ENCODE data around the gene REXO4.

DNA sequence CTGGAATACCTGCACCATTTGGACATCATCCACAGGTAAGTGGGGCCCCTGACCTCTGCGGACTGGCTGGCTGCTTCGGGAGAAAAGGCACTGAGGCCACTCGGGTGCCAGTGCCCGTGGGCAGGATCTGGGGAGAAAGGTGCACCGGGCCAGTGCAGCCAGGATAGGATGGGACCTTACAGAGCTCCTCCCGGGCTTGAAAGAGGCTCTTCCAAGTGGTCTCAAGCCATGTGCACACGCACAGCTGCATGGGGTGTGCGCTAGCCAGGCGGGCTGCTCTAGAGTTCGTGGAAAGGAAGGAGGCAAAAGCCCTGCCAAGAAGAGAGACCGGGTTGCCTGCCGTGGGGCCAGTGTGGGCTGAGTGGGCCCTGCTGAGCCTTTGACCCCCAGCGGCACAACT is 28.2 kb downstream of the REXO4 start:
- TF ChIP-seq POLR2AphosphoS5 (IDR thresholded peaks at IDR 0.05) = no peak
- TF ChIP-seq, protein P1, sequence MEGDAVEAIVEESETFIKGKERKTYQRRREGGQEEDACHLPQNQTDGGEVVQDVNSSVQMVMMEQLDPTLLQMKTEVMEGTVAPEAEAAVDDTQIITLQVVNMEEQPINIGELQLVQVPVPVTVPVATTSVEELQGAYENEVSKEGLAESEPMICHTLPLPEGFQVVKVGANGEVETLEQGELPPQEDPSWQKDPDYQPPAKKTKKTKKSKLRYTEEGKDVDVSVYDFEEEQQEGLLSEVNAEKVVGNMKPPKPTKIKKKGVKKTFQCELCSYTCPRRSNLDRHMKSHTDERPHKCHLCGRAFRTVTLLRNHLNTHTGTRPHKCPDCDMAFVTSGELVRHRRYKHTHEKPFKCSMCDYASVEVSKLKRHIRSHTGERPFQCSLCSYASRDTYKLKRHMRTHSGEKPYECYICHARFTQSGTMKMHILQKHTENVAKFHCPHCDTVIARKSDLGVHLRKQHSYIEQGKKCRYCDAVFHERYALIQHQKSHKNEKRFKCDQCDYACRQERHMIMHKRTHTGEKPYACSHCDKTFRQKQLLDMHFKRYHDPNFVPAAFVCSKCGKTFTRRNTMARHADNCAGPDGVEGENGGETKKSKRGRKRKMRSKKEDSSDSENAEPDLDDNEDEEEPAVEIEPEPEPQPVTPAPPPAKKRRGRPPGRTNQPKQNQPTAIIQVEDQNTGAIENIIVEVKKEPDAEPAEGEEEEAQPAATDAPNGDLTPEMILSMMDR (IDR thresholded peaks at IDR 0.05) = no peak

All from suprapubic skin (tissue), 3 donors.